H9 (cell line): Measurements from ENCODE around the gene THSD4. TPM values are rescaled to one million over a fixed set of nuclear protein-coding genes. Genes with fewer than 3 reads are reported as not detected.

Source experiments
- DNase-seq: peaks from one replicate; pipeline ENCODE4 v3.0.0-alpha.2; 2017
- H2AFZ ChIP-seq: one replicate; pipeline ENCODE4 v1.6.1; 2013; ENCODE audit warnings: mild to moderate bottlenecking, low read length, control low read depth, moderate library complexity
- H2AK5ac ChIP-seq: 2 replicates; pipeline ENCODE4 v1.6.1; 2013; ENCODE audit warnings: low read length, control low read depth, mixed read lengths; ENCODE audit not compliant: insufficient read length
- H2BK120ac ChIP-seq: one replicate; pipeline ENCODE4 v1.6.1; 2013; ENCODE audit warnings: low read depth, mild to moderate bottlenecking, low read length, control low read depth, inconsistent platforms; ENCODE audit not compliant: poor library complexity, severe bottlenecking
- H2BK12ac ChIP-seq: 2 replicates; pipeline ENCODE4 v1.6.1; 2013; ENCODE audit warnings: low read length, control low read depth, mixed read lengths, low read depth; ENCODE audit not compliant: insufficient read length
- H2BK15ac ChIP-seq: 2 replicates; pipeline ENCODE4 v1.6.1; 2013; ENCODE audit warnings: low read depth, low read length, control low read depth
- H2BK20ac ChIP-seq: one replicate; pipeline ENCODE4 v1.6.1; 2013; ENCODE audit warnings: low read depth, mild to moderate bottlenecking, low read length, control low read depth, inconsistent platforms; ENCODE audit not compliant: poor library complexity, severe bottlenecking
- H2BK5ac ChIP-seq: 2 replicates; pipeline ENCODE4 v1.6.1; 2013; ENCODE audit warnings: low read length, control low read depth, mixed read lengths; ENCODE audit not compliant: insufficient read length
- H3K14ac ChIP-seq: 2 replicates; pipeline ENCODE4 v1.6.1; 2013; ENCODE audit warnings: low read length, control low read depth; ENCODE audit not compliant: insufficient read depth
- H3K18ac ChIP-seq: 2 replicates; pipeline ENCODE4 v1.6.1; 2013; ENCODE audit warnings: low read depth, mild to moderate bottlenecking, mixed read lengths, low read length, control low read depth; ENCODE audit not compliant: insufficient read length
- H3K23ac ChIP-seq: 2 replicates; pipeline ENCODE4 v1.6.1; 2013; ENCODE audit warnings: low read length, control low read depth, mixed read lengths, low read depth; ENCODE audit not compliant: insufficient read length
- H3K23me2 ChIP-seq: 2 replicates; pipeline ENCODE4 v1.6.1; 2013; ENCODE audit warnings: low read depth, mild to moderate bottlenecking, mixed read lengths, low read length, control low read depth; ENCODE audit not compliant: insufficient read length, poor library complexity, severe bottlenecking
- H3K27ac ChIP-seq: 2 replicates; pipeline ENCODE4 v1.5.1; 2013; ENCODE audit warnings: low read length, control low read depth, mixed read lengths, low read depth; ENCODE audit not compliant: insufficient read length
- H3K27me3 ChIP-seq: 2 replicates; pipeline ENCODE4 v1.6.1; 2013; ENCODE audit warnings: low read length, control low read depth, inconsistent platforms; ENCODE audit not compliant: insufficient read depth
- H3K4ac ChIP-seq: 2 replicates; pipeline ENCODE4 v1.6.1; 2013; ENCODE audit warnings: low read depth, mild to moderate bottlenecking, control low read depth, inconsistent platforms, low read length, moderate library complexity
- H3K4me1 ChIP-seq: 2 replicates; pipeline ENCODE4 v1.6.1; 2013; ENCODE audit warnings: low read length, control low read depth, inconsistent platforms; ENCODE audit not compliant: insufficient read depth
- H3K4me2 ChIP-seq: 2 replicates; pipeline ENCODE4 v1.6.1; 2013; ENCODE audit warnings: low read length, control low read depth, mixed read lengths; ENCODE audit not compliant: insufficient read length, insufficient read depth
- H3K56ac ChIP-seq: 2 replicates; pipeline ENCODE4 v1.6.1; 2013; ENCODE audit warnings: low read depth, mild to moderate bottlenecking, mixed read lengths, low read length, control low read depth; ENCODE audit not compliant: insufficient read length
- H3K79me1 ChIP-seq: 2 replicates; pipeline ENCODE4 v1.6.1; 2013; ENCODE audit warnings: low read depth, mild to moderate bottlenecking, moderate library complexity, low read length, control low read depth, inconsistent platforms; ENCODE audit not compliant: insufficient read depth, poor library complexity, severe bottlenecking
- H3K79me2 ChIP-seq: 2 replicates; pipeline ENCODE4 v1.6.1; 2013; ENCODE audit warnings: low read length, control low read depth, inconsistent platforms; ENCODE audit not compliant: insufficient read depth
- H3K9ac ChIP-seq: 2 replicates; pipeline ENCODE4 v1.6.1; 2013; ENCODE audit warnings: low read length, control low read depth, mixed read lengths; ENCODE audit not compliant: insufficient read length; ENCODE audit errors: extremely low read depth
- H3K9me3 ChIP-seq: one replicate; pipeline ENCODE4 v1.6.1; 2013; ENCODE audit warnings: low read depth, low read length, inconsistent platforms; ENCODE audit not compliant: control insufficient read depth
- H3T11ph ChIP-seq: one replicate; pipeline ENCODE4 v1.6.1; 2013; ENCODE audit warnings: mild to moderate bottlenecking, low read length, control low read depth, inconsistent platforms
- H4K20me1 ChIP-seq: one replicate; pipeline ENCODE4 v1.6.1; 2013; ENCODE audit not compliant: control insufficient read depth, insufficient read length, insufficient read depth
- H4K5ac ChIP-seq: 2 replicates; pipeline ENCODE4 v1.6.1; 2013; ENCODE audit warnings: low read depth, mild to moderate bottlenecking, mixed read lengths, low read length, control low read depth; ENCODE audit not compliant: insufficient read length
- H4K8ac ChIP-seq: replicated peaks from 2 replicates; pipeline ENCODE4 v1.6.1; 2013; ENCODE audit warnings: low read length, control low read depth, mixed read lengths, low read depth; ENCODE audit not compliant: insufficient read length
- H4K91ac ChIP-seq: 2 replicates; pipeline ENCODE4 v1.6.1; 2013; ENCODE audit warnings: low read depth, mild to moderate bottlenecking, moderate library complexity, mixed read lengths, low read length, control low read depth; ENCODE audit not compliant: insufficient read length
- H3K27ac Mint-ChIP-seq, 3 experiments: 2 replicates in 2 of 3; 3 replicates in 1 of 3; pipeline ENCODE4 v1.8.0; 2020 to 2021; ENCODE audit warnings: mixed read lengths in 3 of 3, mild to moderate bottlenecking in 1 of 3, moderate library complexity in 1 of 3
- H3K27me3 Mint-ChIP-seq: 2 replicates; pipeline ENCODE4 v1.8.0; 2021; ENCODE audit warnings: low read depth, mild to moderate bottlenecking, moderate library complexity, mixed read lengths
- H3K36me3 Mint-ChIP-seq, 3 experiments: 2 replicates in 2 of 3; 3 replicates in 1 of 3; pipeline ENCODE4 v1.8.0; 2020 to 2021; ENCODE audit warnings: low read depth in 3 of 3, mixed read lengths in 3 of 3; ENCODE audit not compliant: insufficient read depth in 1 of 3
- H3K4me1 Mint-ChIP-seq, 2 experiments: 2 replicates each; pipeline ENCODE4 v1.8.0; 2020; ENCODE audit warnings: mixed read lengths in 2 of 2
- H3K4me3 Mint-ChIP-seq, 2 experiments: 2 replicates in 1 of 2; 3 replicates in 1 of 2; pipeline ENCODE4 v1.8.0; 2020 to 2021; ENCODE audit warnings: mild to moderate bottlenecking in 2 of 2, mixed read lengths in 2 of 2, moderate library complexity in 1 of 2
- H3K9me3 Mint-ChIP-seq, 2 experiments: 2 replicates in 1 of 2; 3 replicates in 1 of 2; pipeline ENCODE4 v1.8.0; 2020; ENCODE audit warnings: mild to moderate bottlenecking in 2 of 2, mixed read lengths in 2 of 2, moderate library complexity in 1 of 2
- CTCF ChIP-seq: fragments of 200-600 bp; sonication (generic); conservative IDR thresholded peaks from 3 replicates; pipeline ENCODE4 v1.8.0; 2021; ENCODE audit warnings: antibody characterized with exemption, mild to moderate bottlenecking
- WGBS: extraction: QIAGEN DNeasy Blood & Tissue Kit; methylation state at CpG from one replicate; pipeline ENCODE4 v1.1.7; 2013; ENCODE audit warnings: missing lambda C conversion rate, low lambda C conversion rate, mixed read lengths; ENCODE audit not compliant: insufficient read length; ENCODE audit errors: extremely low coverage; 5-methylcytosine and 5-hydroxymethylcytosine counted together
- total RNA-seq: library from RNA; stranded (reverse); gene quantifications from 2 replicates; pipeline ENCODE4 v1.2.1, GENCODE V29; 2021

The THSD4 gene
- total RNA-seq, 1 experiment from 2014 or later, result 5.5 TPM

GRCh38 chr15:71639471-71639870, 524.2 kb downstream of the THSD4 start:
- no peak overlapping the region for H2BK120ac ChIP-seq
- H3K4me1 ChIP-seq, result peaks cover 5% of the 10 kb centered on the region
- no peak overlapping the region for H3K4ac ChIP-seq
- H3K4me3 Mint-ChIP-seq, result no peak overlapping the region
- H3K23ac ChIP-seq, result no peak overlapping the region
- no peaks in the 10 kb centered on the region for H3K23me2 ChIP-seq
- no peaks in the 10 kb centered on the region; a peak in 3 of 7 replicates for H3K36me3 Mint-ChIP-seq
- H4K5ac ChIP-seq, result no peak overlapping the region
- no peaks in the 10 kb centered on the region for H3K9me3 ChIP-seq
- H2AK5ac ChIP-seq, result no peak overlapping the region
- H3K27me3 Mint-ChIP-seq, result no peaks in the 10 kb centered on the region
- no peak overlapping the region for H2BK12ac ChIP-seq
- H2BK15ac ChIP-seq, result no peak overlapping the region
- H4K8ac ChIP-seq, result no peak overlapping the region
- no peak overlapping the region for H2AFZ ChIP-seq
- no peak overlapping the region for H3T11ph ChIP-seq
- no peak overlapping the region for H3K27ac ChIP-seq
- no peak overlapping the region for H3K27ac Mint-ChIP-seq
- no peak for TF ChIP-seq CTCF
- H3K14ac ChIP-seq, result no peak overlapping the region
- no CpG with 5 or more reads among the region's 1 CpG for whole genome bisulfite sequencing
- H4K91ac ChIP-seq, result no peak overlapping the region
- H3K79me2 ChIP-seq, result no peaks in the 10 kb centered on the region
- no peak overlapping the region for H3K56ac ChIP-seq
- H2BK20ac ChIP-seq, result no peak overlapping the region
- no peaks in the 10 kb centered on the region for H3K27me3 ChIP-seq
- H4K20me1 ChIP-seq, result no peaks in the 10 kb centered on the region
- no peak overlapping the region for H3K4me2 ChIP-seq
- no peak overlapping the region for H2BK5ac ChIP-seq
- H3K9ac ChIP-seq, result no peak overlapping the region
- H3K4me1 Mint-ChIP-seq, result peaks cover 11 to 20% of the 10 kb centered on the region in 2 experiments
- no peaks in the 10 kb centered on the region for H3K79me1 ChIP-seq
- no peaks in the 10 kb centered on the region for H3K9me3 Mint-ChIP-seq
- DNase-seq, result no peak
- H3K18ac ChIP-seq, result no peak overlapping the region
